DOHH2 (cell line): ENCODE results near the gene ZBED1.

Experiments used
- H3F3A ChIP-seq: fragments of 200-600 bp; sonication (generic), shearing (Covaris generic); 2 replicates; pipeline ENCODE4 v1.6.0; 2016; ENCODE audit warnings: antibody characterized with exemption, mild to moderate bottlenecking; ENCODE audit not compliant: control insufficient read depth, insufficient read depth
- H3K27ac ChIP-seq: fragments of 200-600 bp; sonication (generic); 2 replicates; pipeline ENCODE4 v1.5.1; 2014; ENCODE audit warnings: low read depth, mild to moderate bottlenecking, low read length, moderate library complexity
- H3K27me3 ChIP-seq: fragments of 200-600 bp; sonication (generic); 2 replicates; pipeline ENCODE4 v1.6.1; 2014; ENCODE audit warnings: mild to moderate bottlenecking, low read length, mixed read lengths; ENCODE audit not compliant: control insufficient read depth
- H3K36me3 ChIP-seq: fragments of 200-600 bp; sonication (generic); 2 replicates; pipeline ENCODE4 v1.6.1; 2014; ENCODE audit warnings: mild to moderate bottlenecking, low read length, moderate library complexity, mixed read lengths; ENCODE audit not compliant: control insufficient read depth
- H3K4me1 ChIP-seq: fragments of 200-600 bp; sonication (generic); 2 replicates; pipeline ENCODE4 v1.6.1; 2014; ENCODE audit warnings: mild to moderate bottlenecking, low read length, mixed read lengths; ENCODE audit not compliant: control insufficient read depth
- H3K4me2 ChIP-seq: fragments of 200-600 bp; sonication (generic); 2 replicates; pipeline ENCODE4 v1.6.0; 2014; ENCODE audit warnings: mild to moderate bottlenecking, low read length, moderate library complexity
- H3K4me3 ChIP-seq: fragments of 200-600 bp; sonication (generic); 2 replicates; pipeline ENCODE4 v1.5.1; 2014; ENCODE audit warnings: mild to moderate bottlenecking, low read length, mixed read lengths
- H3K79me2 ChIP-seq: fragments of 200-600 bp; sonication (generic); 2 replicates; pipeline ENCODE4 v1.6.1; 2014; ENCODE audit warnings: mild to moderate bottlenecking, low read length, mixed read lengths; ENCODE audit not compliant: control insufficient read depth
- H3K9me2 ChIP-seq: fragments of 200-600 bp; sonication (generic); replicated peaks from 2 replicates; pipeline ENCODE4 v1.6.1; 2014; ENCODE audit warnings: mild to moderate bottlenecking, low read length, mixed read lengths; ENCODE audit not compliant: control insufficient read depth
- H3K9me3 ChIP-seq: fragments of 200-600 bp; sonication (generic); 2 replicates; pipeline ENCODE4 v1.6.1; 2014; ENCODE audit warnings: antibody characterized with exemption, low read length, mixed read lengths; ENCODE audit not compliant: control insufficient read depth, insufficient read depth
- H4K20me1 ChIP-seq: fragments of 200-600 bp; sonication (generic); 2 replicates; pipeline ENCODE4 v1.6.0; 2014; ENCODE audit warnings: low read depth, mild to moderate bottlenecking, antibody characterized with exemption, low read length, moderate library complexity; ENCODE audit not compliant: control insufficient read depth, insufficient read depth
- CTCF ChIP-seq: fragments of 200-600 bp; sonication (generic); IDR thresholded peaks from one replicate; pipeline ENCODE4 v1.5.1; 2014; ENCODE audit warnings: antibody characterized with exemption, mild to moderate bottlenecking, low read depth, low read length; ENCODE audit not compliant: poor library complexity, severe bottlenecking
- EZH2phosphoT487 ChIP-seq: fragments of 200-600 bp; sonication (generic); IDR thresholded peaks from 2 replicates; pipeline ENCODE4 v1.6.1; 2017; ENCODE audit warnings: borderline replicate concordance, mild to moderate bottlenecking, antibody characterized with exemption, low read length, moderate library complexity, mixed read lengths

Gene ZBED1

GRCh38 chrX:2487366-2487765 is 13.4 kb downstream of the ZBED1 start:
- Histone ChIP-seq H3K4me3 (no peak overlapping the region), H3K27me3 (no peaks in the 10 kb centered on the region), H3K4me2 (no peak overlapping the region), H3K36me3 (peaks cover 64% of the 10 kb centered on the region), H3K4me1 (peaks cover 10% of the 10 kb centered on the region), H3K9me2 (no peaks in the 10 kb centered on the region), H3K9me3 (no peaks in the 10 kb centered on the region), H4K20me1 (peaks cover 6% of the 10 kb centered on the region; the same call in 1 of the 2 replicates), H3K79me2 (peaks cover 71% of the 10 kb centered on the region), H3K27ac (no peak overlapping the region), H3F3A (no peaks in the 10 kb centered on the region)
- TF ChIP-seq EZH2phosphoT487 = no peak
- TF ChIP-seq CTCF = no peak

GRCh38 chrX:2486476-2487133 is 14.2 kb downstream of the ZBED1 start:
- H3K9me2 ChIP-seq = no peaks in the 10 kb centered on the region
- no peak overlapping the region for H3K27ac ChIP-seq
- no peak overlapping the region for H3K4me3 ChIP-seq
- H3K4me1 ChIP-seq = peaks cover 2% of the 10 kb centered on the region
- no peaks in the 10 kb centered on the region for H3K27me3 ChIP-seq
- H3F3A ChIP-seq = no peaks in the 10 kb centered on the region
- no peak overlapping the region for H3K4me2 ChIP-seq
- TF ChIP-seq CTCF = no peak
- TF ChIP-seq EZH2phosphoT487 = no peak
- no peaks in the 10 kb centered on the region for H3K9me3 ChIP-seq
- H3K79me2 ChIP-seq = peaks cover 64% of the 10 kb centered on the region
- peaks cover 60% of the 10 kb centered on the region for H3K36me3 ChIP-seq
- peaks cover 2% of the 10 kb centered on the region; the same call in 1 of the 2 replicates for H4K20me1 ChIP-seq

GRCh38 chrX:2485789-2486345 is 14.9 kb downstream of the ZBED1 start:
- Histone ChIP-seq H3K9me3 (no peaks in the 10 kb centered on the region), H3K4me2 (no peak overlapping the region), H4K20me1 (no peaks in the 10 kb centered on the region; the same call in 1 of the 2 replicates), H3K4me3 (no peak overlapping the region), H3K9me2 (no peaks in the 10 kb centered on the region), H3K36me3 (peaks cover 56% of the 10 kb centered on the region), H3K27me3 (no peaks in the 10 kb centered on the region), H3K27ac (no peak overlapping the region), H3F3A (no peaks in the 10 kb centered on the region), H3K4me1 (no peaks in the 10 kb centered on the region), H3K79me2 (peaks cover 63% of the 10 kb centered on the region)
- TF ChIP-seq EZH2phosphoT487 = no peak
- TF ChIP-seq CTCF = no peak
